ENCODE results near the gene KMT5B.

The KMT5B gene

GRCh38 chr11:68116974-68117373 is 96.1 kb downstream of the KMT5B start:
- DNase-seq: no peak

- DNase-seq: no peak
Observed at GRCh38 chr11:68116126-68116525, 97.0 kb downstream of the KMT5B start.

- no peak for DNase-seq
Observed at GRCh38 chr11:68115285-68115684, 97.8 kb downstream of the KMT5B start.

- no peak for DNase-seq
Observed at GRCh38 chr11:68113986-68114385, 99.1 kb downstream of the KMT5B start.

GRCh38 chr11:68107689-68108088 is 105.4 kb downstream of the KMT5B start:
- no peak for DNase-seq

- DNase-seq: no peak
Observed at GRCh38 chr11:68106165-68106940, 106.7 kb downstream of the KMT5B start.

Data from NCI-H1105 treated with DMSO at 0.1 percent for 48 hours (cell line).